CD4-positive, alpha-beta T cell (primary cell): Measurements from ENCODE around the gene SCFD1. TPM values are rescaled to one million over a fixed set of nuclear protein-coding genes. Genes with fewer than 3 reads are reported as not detected.
A peak's percentile ranks its signal among the peaks of the same experiment; 100 is the strongest.

Experiments
- ATAC-seq: fragments of 200-7000 bp; cut with Tn5 transposase; one replicate; pipeline ENCODE4 v1.10.0; 2022; ENCODE audit warnings: mild to moderate bottlenecking; ENCODE audit not compliant: poor library complexity
- CTCF ChIA-PET: fragments of 350-600 bp; sonication (Branson Sonifier 250); formaldehyde crosslinking; loops from one replicate; lab custom pipeline; 2021; ENCODE audit warnings: antibody characterized with exemption, inconsistent platforms; lab: Charles Lee
- POLR2A ChIA-PET: fragments of 350-600 bp; sonication (Branson Sonifier 250); formaldehyde crosslinking; loops from one replicate; lab custom pipeline; 2021; ENCODE audit warnings: antibody characterized with exemption, inconsistent platforms; lab: Charles Lee
- DNase-seq, 14 experiments: peaks; one replicate each; pipeline ENCODE4 v3.0.0-alpha.2; 2013 to 2020; ENCODE audit warnings: mixed read lengths in 2 of 14
- H3K27ac ChIP-seq, 2 donors: one replicate each; pipeline versions ENCODE4 v1.5.1 to v1.7.0; 2013; ENCODE audit warnings: low read length in 2 of 2, low read depth in 1 of 2, mild to moderate bottlenecking in 1 of 2
- H3K27me3 ChIP-seq, 2 experiments: 1 replicate in 1 of 2; 2 replicates in 1 of 2; pipeline versions ENCODE4 v1.6.1 to v1.7.0; 2013; ENCODE audit warnings: low read length in 2 of 2, control low read depth in 1 of 2, mild to moderate bottlenecking in 1 of 2, moderate library complexity in 1 of 2; ENCODE audit not compliant: insufficient read depth in 2 of 2, control insufficient read depth in 1 of 2
- H3K36me3 ChIP-seq: one replicate; pipeline ENCODE4 v1.6.1; 2013; ENCODE audit warnings: low read length, control low read depth; ENCODE audit not compliant: insufficient read depth
- H3K4me1 ChIP-seq: one replicate; pipeline ENCODE4 v1.6.1; 2013; ENCODE audit warnings: low read length, control low read depth; ENCODE audit not compliant: insufficient read depth
- H3K4me3 ChIP-seq: one replicate; pipeline ENCODE4 v1.5.1; 2013; ENCODE audit warnings: mild to moderate bottlenecking, low read length, moderate library complexity
- H3K9me3 ChIP-seq, 2 experiments: 1 replicate in 1 of 2; 2 replicates in 1 of 2; pipeline versions ENCODE4 v1.6.1 to v1.7.0; 2013; ENCODE audit warnings: low read length in 2 of 2, mild to moderate bottlenecking in 2 of 2, control low read depth in 1 of 2, moderate library complexity in 1 of 2; ENCODE audit not compliant: control insufficient read depth in 1 of 2, insufficient read depth in 1 of 2
- H3K27ac Mint-ChIP-seq: one replicate; pipeline ENCODE4 v1.8.0; 2020; ENCODE audit warnings: mixed read lengths
- H3K27me3 Mint-ChIP-seq: one replicate; pipeline ENCODE4 v1.8.0; 2021; ENCODE audit warnings: mixed read lengths
- H3K36me3 Mint-ChIP-seq: one replicate; pipeline ENCODE4 v1.8.0; 2021; ENCODE audit warnings: low read depth, mixed read lengths
- H3K4me1 Mint-ChIP-seq: one replicate; pipeline ENCODE4 v1.8.0; 2021; ENCODE audit warnings: low read depth, mixed read lengths
- H3K4me3 Mint-ChIP-seq: one replicate; pipeline ENCODE4 v1.8.0; 2020; ENCODE audit warnings: mild to moderate bottlenecking, mixed read lengths
- H3K9me3 Mint-ChIP-seq: one replicate; pipeline ENCODE4 v1.8.0; 2020; ENCODE audit warnings: mixed read lengths
- CTCF ChIP-seq: fragments of 200-600 bp; IDR thresholded peaks from one replicate; pipeline ENCODE4 v1.8.0; 2022; ENCODE audit warnings: antibody characterized with exemption, mild to moderate bottlenecking
- intact Hi-C, 2 experiments: fragments of 100-400 bp; cut with DNase I in 1 of 2; cut with micrococcal nuclease in 1 of 2; formaldehyde crosslinking; loops; one replicate each; pipeline versions ENCODE4 v1.15.1 to v1.9.0; 2023 to 2025; cut with DNase I, micrococcal nuclease
- total RNA-seq, 174 experiments: library from RNA in 2 of 174; stranded (reverse) in 2 of 174; gene quantifications; one replicate each; pipeline ENCODE4 v1.2.3 and lab custom pipeline; 2021 to 2026

SCFD1 gene
- total RNA-seq, 2 experiments from 2014 or later = 59.0 to 63.6 TPM

- no peaks in the 10 kb centered on the region for H3K4me1 Mint-ChIP-seq
- ChIA-PET CTCF (interaction anchor here (1.1 kb wide), 1 partner anchor 94 kb away, joined by 3 read pairs; no protein-coding TSS in a partner anchor), POLR2A (no interaction called here)
- no peaks in the 10 kb centered on the region for H3K36me3 Mint-ChIP-seq
- Histone ChIP-seq H3K27ac (no peak overlapping the region), H3K4me3 (no peak overlapping the region), H3K4me1 (no peaks in the 10 kb centered on the region), H3K27me3 (no peaks in the 10 kb centered on the region), H3K36me3 (no peaks in the 10 kb centered on the region), H3K9me3 (no peaks in the 10 kb centered on the region)
- no peaks in the 10 kb centered on the region for H3K9me3 Mint-ChIP-seq
- H3K4me3 Mint-ChIP-seq = no peak overlapping the region
- no peak for ATAC-seq
- peaks cover 6% of the 10 kb centered on the region for H3K27me3 Mint-ChIP-seq
- peak in 2 of 14 experiments; percentile 3 to 6 for DNase-seq
- TF ChIP-seq CTCF = no peak
- intact Hi-C loops = loop anchor here in 1 of 2 experiments (5.0 kb wide), 1 partner anchor 95 kb away; no protein-coding TSS in a partner anchor
- H3K27ac Mint-ChIP-seq = no peak overlapping the region
Observed at GRCh38 chr14:30751646-30752416, 129.7 kb downstream of the SCFD1 start.

GRCh38 chr14:30753452-30753851 is 131.3 kb downstream of the SCFD1 start:
- intact Hi-C loops = loop anchor here in 1 of 2 experiments (5.0 kb wide), 1 partner anchor 96 kb away; no protein-coding TSS in a partner anchor
- Histone ChIP-seq H3K36me3 (no peaks in the 10 kb centered on the region), H3K4me1 (no peaks in the 10 kb centered on the region), H3K27me3 (no peaks in the 10 kb centered on the region), H3K4me3 (no peak overlapping the region), H3K27ac (no peak overlapping the region), H3K9me3 (no peaks in the 10 kb centered on the region)
- no peak overlapping the region for H3K4me3 Mint-ChIP-seq
- no peak for DNase-seq
- peaks cover 12% of the 10 kb centered on the region for H3K27me3 Mint-ChIP-seq
- no peak for ATAC-seq
- no peak overlapping the region for H3K27ac Mint-ChIP-seq
- no peaks in the 10 kb centered on the region for H3K36me3 Mint-ChIP-seq
- no peaks in the 10 kb centered on the region for H3K4me1 Mint-ChIP-seq
- POLR2A ChIA-PET = no interaction called here
- no peaks in the 10 kb centered on the region for H3K9me3 Mint-ChIP-seq
- CTCF ChIA-PET = no interaction called here
- TF ChIP-seq CTCF = no peak

GRCh38 chr14:30754778-30755177 is 132.7 kb downstream of the SCFD1 start:
- Histone ChIP-seq H3K4me3 (no peak overlapping the region), H3K4me1 (no peaks in the 10 kb centered on the region), H3K27ac (no peak overlapping the region), H3K27me3 (no peaks in the 10 kb centered on the region), H3K9me3 (no peaks in the 10 kb centered on the region), H3K36me3 (no peaks in the 10 kb centered on the region)
- no peaks in the 10 kb centered on the region for H3K4me1 Mint-ChIP-seq
- ATAC-seq = no peak
- POLR2A ChIA-PET = no interaction called here
- H3K27me3 Mint-ChIP-seq = peaks cover 16% of the 10 kb centered on the region
- CTCF ChIA-PET = no interaction called here
- no peak overlapping the region for H3K27ac Mint-ChIP-seq
- no peak overlapping the region for H3K4me3 Mint-ChIP-seq
- TF ChIP-seq CTCF = no peak
- no peaks in the 10 kb centered on the region for H3K36me3 Mint-ChIP-seq
- no peak for DNase-seq
- intact Hi-C loops = loop anchor here in 1 of 2 experiments (5.0 kb wide), 1 partner anchor 97 kb away; no protein-coding TSS in a partner anchor
- no peaks in the 10 kb centered on the region for H3K9me3 Mint-ChIP-seq
